Tongue (tissue), 2 donors: Measurements from ENCODE around the gene C11orf24. TPM values are rescaled to one million over a fixed set of nuclear protein-coding genes. Genes with fewer than 3 reads are reported as not detected.
"Not testable (repeated sequence)": the region's sequence is repeated elsewhere in the genome, so short reads cannot be mapped to it uniquely, and the experiment has no call there.

Experiments used
- DNase-seq: peaks from one replicate; pipeline ENCODE4 v3.0.0-alpha.2; 2015
- total RNA-seq: library from RNA; depleted of rRNA; stranded (reverse); fragments of >200 nt; gene quantifications from one replicate; pipeline ENCODE4 v1.2.3, GENCODE V29; 2014

C11orf24 gene
- total RNA-seq, 1 donor from 2014 or later: 18.2 TPM

GRCh38 chr11:68251765-68252164, 20.0 kb downstream of the C11orf24 start:
- DNase-seq: no peak

GRCh38 chr11:68244912-68245311, 26.9 kb downstream of the C11orf24 start:
- not testable (repeated sequence) for DNase-seq

GRCh38 chr11:68243847-68244246, 27.9 kb downstream of the C11orf24 start:
- not testable (repeated sequence) for DNase-seq

GRCh38 chr11:68242616-68243015, 29.2 kb downstream of the C11orf24 start:
- no peak for DNase-seq

- no peak for DNase-seq
These were observed 40.2 kb downstream of the C11orf24 start for GRCh38 chr11:68231621-68232020.

GRCh38 chr11:68229601-68230000, 42.2 kb downstream of the C11orf24 start:
- no peak for DNase-seq

- DNase-seq: no peak
These were observed 45.4 kb downstream of the C11orf24 start for GRCh38 chr11:68226421-68226820.

GRCh38 chr11:68224606-68225005, 47.2 kb downstream of the C11orf24 start:
- DNase-seq: no peak

- no peak for DNase-seq
These were observed 48.5 kb downstream of the C11orf24 start for GRCh38 chr11:68223275-68223674.

- no peak for DNase-seq
These were observed 50.4 kb downstream of the C11orf24 start for GRCh38 chr11:68221406-68221805.

- DNase-seq: peak; percentile 44
These were observed 55.4 kb downstream of the C11orf24 start for GRCh38 chr11:68216171-68216938.

GRCh38 chr11:68215524-68216170, 56.1 kb downstream of the C11orf24 start:
- no peak for DNase-seq

GRCh38 chr11:68215087-68215445, 56.7 kb downstream of the C11orf24 start:
- no peak for DNase-seq

GRCh38 chr11:68214173-68215086, 57.3 kb downstream of the C11orf24 start:
- DNase-seq: no peak

- DNase-seq: peak; percentile 97
These were observed 58.1 kb downstream of the C11orf24 start for GRCh38 chr11:68213555-68214172.

GRCh38 chr11:68213135-68213515, 58.6 kb downstream of the C11orf24 start, which contains the start of gene KMT5B:
KMT5B (minus strand) TSS chr11:68213296; CDS start chr11:68190076, 23,220 bp downstream.
- DNase-seq: peak; percentile 75

- DNase-seq: peak; percentile 87
These were observed 59.2 kb downstream of the C11orf24 start for GRCh38 chr11:68212421-68213134.

- DNase-seq: no peak
These were observed 60.2 kb downstream of the C11orf24 start for GRCh38 chr11:68211546-68211945.
